H9 (cell line): ENCODE results near the gene PLXNB2. TPM values are rescaled to one million over a fixed set of nuclear protein-coding genes. Genes with fewer than 3 reads are reported as not detected.

Experiments used
- DNase-seq: peaks from one replicate; pipeline ENCODE4 v3.0.0-alpha.2; 2017
- H2AFZ ChIP-seq: one replicate; pipeline ENCODE4 v1.6.1; 2013; ENCODE audit warnings: mild to moderate bottlenecking, low read length, control low read depth, moderate library complexity
- H2AK5ac ChIP-seq: 2 replicates; pipeline ENCODE4 v1.6.1; 2013; ENCODE audit warnings: low read length, control low read depth, mixed read lengths; ENCODE audit not compliant: insufficient read length
- H2BK120ac ChIP-seq: one replicate; pipeline ENCODE4 v1.6.1; 2013; ENCODE audit warnings: low read depth, mild to moderate bottlenecking, low read length, control low read depth, inconsistent platforms; ENCODE audit not compliant: poor library complexity, severe bottlenecking
- H2BK12ac ChIP-seq: 2 replicates; pipeline ENCODE4 v1.6.1; 2013; ENCODE audit warnings: low read length, control low read depth, mixed read lengths, low read depth; ENCODE audit not compliant: insufficient read length
- H2BK15ac ChIP-seq: 2 replicates; pipeline ENCODE4 v1.6.1; 2013; ENCODE audit warnings: low read depth, low read length, control low read depth
- H2BK20ac ChIP-seq: one replicate; pipeline ENCODE4 v1.6.1; 2013; ENCODE audit warnings: low read depth, mild to moderate bottlenecking, low read length, control low read depth, inconsistent platforms; ENCODE audit not compliant: poor library complexity, severe bottlenecking
- H2BK5ac ChIP-seq: 2 replicates; pipeline ENCODE4 v1.6.1; 2013; ENCODE audit warnings: low read length, control low read depth, mixed read lengths; ENCODE audit not compliant: insufficient read length
- H3K14ac ChIP-seq: 2 replicates; pipeline ENCODE4 v1.6.1; 2013; ENCODE audit warnings: low read length, control low read depth; ENCODE audit not compliant: insufficient read depth
- H3K18ac ChIP-seq: 2 replicates; pipeline ENCODE4 v1.6.1; 2013; ENCODE audit warnings: low read depth, mild to moderate bottlenecking, mixed read lengths, low read length, control low read depth; ENCODE audit not compliant: insufficient read length
- H3K23ac ChIP-seq: 2 replicates; pipeline ENCODE4 v1.6.1; 2013; ENCODE audit warnings: low read length, control low read depth, mixed read lengths, low read depth; ENCODE audit not compliant: insufficient read length
- H3K23me2 ChIP-seq: 2 replicates; pipeline ENCODE4 v1.6.1; 2013; ENCODE audit warnings: low read depth, mild to moderate bottlenecking, mixed read lengths, low read length, control low read depth; ENCODE audit not compliant: insufficient read length, poor library complexity, severe bottlenecking
- H3K27ac ChIP-seq: 2 replicates; pipeline ENCODE4 v1.5.1; 2013; ENCODE audit warnings: low read length, control low read depth, mixed read lengths, low read depth; ENCODE audit not compliant: insufficient read length
- H3K27me3 ChIP-seq: 2 replicates; pipeline ENCODE4 v1.6.1; 2013; ENCODE audit warnings: low read length, control low read depth, inconsistent platforms; ENCODE audit not compliant: insufficient read depth
- H3K4ac ChIP-seq: 2 replicates; pipeline ENCODE4 v1.6.1; 2013; ENCODE audit warnings: low read depth, mild to moderate bottlenecking, control low read depth, inconsistent platforms, low read length, moderate library complexity
- H3K4me1 ChIP-seq: 2 replicates; pipeline ENCODE4 v1.6.1; 2013; ENCODE audit warnings: low read length, control low read depth, inconsistent platforms; ENCODE audit not compliant: insufficient read depth
- H3K4me2 ChIP-seq: 2 replicates; pipeline ENCODE4 v1.6.1; 2013; ENCODE audit warnings: low read length, control low read depth, mixed read lengths; ENCODE audit not compliant: insufficient read length, insufficient read depth
- H3K56ac ChIP-seq: 2 replicates; pipeline ENCODE4 v1.6.1; 2013; ENCODE audit warnings: low read depth, mild to moderate bottlenecking, mixed read lengths, low read length, control low read depth; ENCODE audit not compliant: insufficient read length
- H3K79me1 ChIP-seq: 2 replicates; pipeline ENCODE4 v1.6.1; 2013; ENCODE audit warnings: low read depth, mild to moderate bottlenecking, moderate library complexity, low read length, control low read depth, inconsistent platforms; ENCODE audit not compliant: insufficient read depth, poor library complexity, severe bottlenecking
- H3K79me2 ChIP-seq: 2 replicates; pipeline ENCODE4 v1.6.1; 2013; ENCODE audit warnings: low read length, control low read depth, inconsistent platforms; ENCODE audit not compliant: insufficient read depth
- H3K9ac ChIP-seq: 2 replicates; pipeline ENCODE4 v1.6.1; 2013; ENCODE audit warnings: low read length, control low read depth, mixed read lengths; ENCODE audit not compliant: insufficient read length; ENCODE audit errors: extremely low read depth
- H3K9me3 ChIP-seq: one replicate; pipeline ENCODE4 v1.6.1; 2013; ENCODE audit warnings: low read depth, low read length, inconsistent platforms; ENCODE audit not compliant: control insufficient read depth
- H3T11ph ChIP-seq: one replicate; pipeline ENCODE4 v1.6.1; 2013; ENCODE audit warnings: mild to moderate bottlenecking, low read length, control low read depth, inconsistent platforms
- H4K20me1 ChIP-seq: one replicate; pipeline ENCODE4 v1.6.1; 2013; ENCODE audit not compliant: control insufficient read depth, insufficient read length, insufficient read depth
- H4K5ac ChIP-seq: 2 replicates; pipeline ENCODE4 v1.6.1; 2013; ENCODE audit warnings: low read depth, mild to moderate bottlenecking, mixed read lengths, low read length, control low read depth; ENCODE audit not compliant: insufficient read length
- H4K8ac ChIP-seq: replicated peaks from 2 replicates; pipeline ENCODE4 v1.6.1; 2013; ENCODE audit warnings: low read length, control low read depth, mixed read lengths, low read depth; ENCODE audit not compliant: insufficient read length
- H4K91ac ChIP-seq: 2 replicates; pipeline ENCODE4 v1.6.1; 2013; ENCODE audit warnings: low read depth, mild to moderate bottlenecking, moderate library complexity, mixed read lengths, low read length, control low read depth; ENCODE audit not compliant: insufficient read length
- H3K27ac Mint-ChIP-seq, 3 experiments: 2 replicates in 2 of 3; 3 replicates in 1 of 3; pipeline ENCODE4 v1.8.0; 2020 to 2021; ENCODE audit warnings: mixed read lengths in 3 of 3, mild to moderate bottlenecking in 1 of 3, moderate library complexity in 1 of 3
- H3K27me3 Mint-ChIP-seq: 2 replicates; pipeline ENCODE4 v1.8.0; 2021; ENCODE audit warnings: low read depth, mild to moderate bottlenecking, moderate library complexity, mixed read lengths
- H3K36me3 Mint-ChIP-seq, 3 experiments: 2 replicates in 2 of 3; 3 replicates in 1 of 3; pipeline ENCODE4 v1.8.0; 2020 to 2021; ENCODE audit warnings: low read depth in 3 of 3, mixed read lengths in 3 of 3; ENCODE audit not compliant: insufficient read depth in 1 of 3
- H3K4me1 Mint-ChIP-seq, 2 experiments: 2 replicates each; pipeline ENCODE4 v1.8.0; 2020; ENCODE audit warnings: mixed read lengths in 2 of 2
- H3K4me3 Mint-ChIP-seq, 2 experiments: 2 replicates in 1 of 2; 3 replicates in 1 of 2; pipeline ENCODE4 v1.8.0; 2020 to 2021; ENCODE audit warnings: mild to moderate bottlenecking in 2 of 2, mixed read lengths in 2 of 2, moderate library complexity in 1 of 2
- H3K9me3 Mint-ChIP-seq, 2 experiments: 2 replicates in 1 of 2; 3 replicates in 1 of 2; pipeline ENCODE4 v1.8.0; 2020; ENCODE audit warnings: mild to moderate bottlenecking in 2 of 2, mixed read lengths in 2 of 2, moderate library complexity in 1 of 2
- CTCF ChIP-seq: fragments of 200-600 bp; sonication (generic); conservative IDR thresholded peaks from 3 replicates; pipeline ENCODE4 v1.8.0; 2021; ENCODE audit warnings: antibody characterized with exemption, mild to moderate bottlenecking
- WGBS: extraction: QIAGEN DNeasy Blood & Tissue Kit; methylation state at CpG from one replicate; pipeline ENCODE4 v1.1.7; 2013; ENCODE audit warnings: missing lambda C conversion rate, low lambda C conversion rate, mixed read lengths; ENCODE audit not compliant: insufficient read length; ENCODE audit errors: extremely low coverage; 5-methylcytosine and 5-hydroxymethylcytosine counted together
- total RNA-seq: library from RNA; stranded (reverse); gene quantifications from 2 replicates; pipeline ENCODE4 v1.2.1, GENCODE V29; 2021

The PLXNB2 gene
- total RNA-seq, 1 experiment from 2014 or later: 87.6 TPM

GRCh38 chr22:50316114-50317065 is 8.9 kb upstream of the PLXNB2 start:
- Histone ChIP-seq H3K27me3 (no peaks in the 10 kb centered on the region), H2BK12ac (no peak overlapping the region), H2BK15ac (no peak overlapping the region), H2BK5ac (no peak overlapping the region), H3K4ac (no peak overlapping the region), H2BK20ac (no peak overlapping the region), H3K14ac (no peak overlapping the region), H4K91ac (no peak overlapping the region), H3K4me1 (no peaks in the 10 kb centered on the region), H2BK120ac (no peak overlapping the region), H3K79me2 (no peaks in the 10 kb centered on the region), H3K9ac (no peak overlapping the region), H4K8ac (no peak overlapping the region), H3K4me2 (no peak overlapping the region), H3K9me3 (no peaks in the 10 kb centered on the region), H3T11ph (no peak overlapping the region), H2AK5ac (no peak overlapping the region), H3K27ac (no peak overlapping the region), H3K23ac (no peak overlapping the region), H3K18ac (no peak overlapping the region), H3K23me2 (no peaks in the 10 kb centered on the region), H3K79me1 (no peaks in the 10 kb centered on the region), H3K56ac (no peak overlapping the region), H4K5ac (no peak overlapping the region), H4K20me1 (peaks cover 2% of the 10 kb centered on the region), H2AFZ (no peak overlapping the region)
- H3K36me3 Mint-ChIP-seq: no peaks in the 10 kb centered on the region
- no CpG with 5 or more reads among the region's 45 CpGs for WGBS
- peaks cover 4 to 5% of the 10 kb centered on the region in 2 experiments for H3K4me1 Mint-ChIP-seq
- no peak for TF ChIP-seq CTCF
- no peak overlapping the region for H3K4me3 Mint-ChIP-seq
- H3K27ac Mint-ChIP-seq: no peak overlapping the region
- no peaks in the 10 kb centered on the region for H3K9me3 Mint-ChIP-seq
- DNase-seq: no peak
- H3K27me3 Mint-ChIP-seq: peaks cover 11% of the 10 kb centered on the region
